Activated CD4-positive, alpha-beta T cell treated with anti-CD3 and anti-CD28 coated beads, Interleukin-2, amount 10 ng/mL, durations not matched to agents 7 days and 5 days (primary cell): ENCODE data around the gene LTO1. TPM values are rescaled to one million over a fixed set of nuclear protein-coding genes. Genes with fewer than 3 reads are reported as not detected.

Experiments used
- CTCF ChIA-PET: fragments of 350-600 bp; sonication (Branson Sonifier 250); formaldehyde crosslinking; loops from one replicate; lab custom pipeline; 2021; ENCODE audit warnings: antibody characterized with exemption; lab: Charles Lee
- POLR2A ChIA-PET: fragments of 350-600 bp; sonication (Branson Sonifier 250); formaldehyde crosslinking; loops from one replicate; lab custom pipeline; 2021; ENCODE audit warnings: antibody characterized with exemption; lab: Charles Lee
- DNase-seq: peaks from one replicate; pipeline ENCODE4 v3.0.0-alpha.2; 2020
- H3K27ac Mint-ChIP-seq: one replicate; pipeline ENCODE4 v1.8.0; 2021; ENCODE audit warnings: mild to moderate bottlenecking, moderate library complexity, mixed read lengths
- H3K27me3 Mint-ChIP-seq: one replicate; pipeline ENCODE4 v1.8.0; 2021; ENCODE audit warnings: mixed read lengths
- H3K36me3 Mint-ChIP-seq: one replicate; pipeline ENCODE4 v1.8.0; 2021; ENCODE audit warnings: low read depth, mixed read lengths
- H3K4me1 Mint-ChIP-seq: one replicate; pipeline ENCODE4 v1.8.0; 2021; ENCODE audit warnings: mixed read lengths
- H3K4me3 Mint-ChIP-seq: one replicate; pipeline ENCODE4 v1.8.0; 2021; ENCODE audit warnings: mild to moderate bottlenecking, moderate library complexity, mixed read lengths
- H3K9me3 Mint-ChIP-seq: one replicate; pipeline ENCODE4 v1.8.0; 2021; ENCODE audit warnings: mixed read lengths
- total RNA-seq, 2 experiments: library from RNA; stranded (reverse); gene quantifications; one replicate each; pipeline ENCODE4 v1.2.3, GENCODE V29; 2021

The LTO1 gene
- total RNA-seq, 2 experiments from 2014 or later: 30.7 to 34.0 TPM

GRCh38 chr11:69666752-69667536 lies 8.2 kb downstream of the LTO1 start:
- no peak overlapping the region for H3K27ac Mint-ChIP-seq
- H3K27me3 Mint-ChIP-seq: no peaks in the 10 kb centered on the region
- POLR2A ChIA-PET: no interaction called here
- peaks cover 5% of the 10 kb centered on the region for H3K4me1 Mint-ChIP-seq
- CTCF ChIA-PET: no interaction called here
- H3K9me3 Mint-ChIP-seq: no peaks in the 10 kb centered on the region
- H3K36me3 Mint-ChIP-seq: peaks cover 24% of the 10 kb centered on the region
- DNase-seq: no peak
- H3K4me3 Mint-ChIP-seq: no peak overlapping the region

DNA sequence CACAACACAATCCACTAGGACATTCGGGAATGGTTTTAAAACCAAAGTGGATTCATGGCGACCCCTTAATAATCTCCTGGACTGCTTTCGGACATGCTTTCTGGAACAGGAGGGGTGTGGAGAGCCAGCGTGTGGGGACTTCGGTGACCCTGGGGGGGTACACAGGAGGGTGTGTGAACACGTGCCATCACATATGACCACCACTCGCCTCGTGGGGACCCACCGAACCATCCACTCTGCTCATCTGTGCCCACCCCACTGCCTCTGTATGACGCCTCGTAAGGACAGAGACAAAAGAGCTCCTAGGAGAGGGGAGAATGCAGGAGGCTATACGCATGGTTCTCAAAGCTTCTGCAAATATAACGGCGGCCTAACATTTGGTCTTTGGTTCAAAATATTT lies 8.9 kb downstream of the LTO1 start:
- DNase-seq: no peak
- no peaks in the 10 kb centered on the region for H3K9me3 Mint-ChIP-seq
- ChIA-PET POLR2A (no interaction called here), CTCF (no interaction called here)
- no peaks in the 10 kb centered on the region for H3K27me3 Mint-ChIP-seq
- H3K27ac Mint-ChIP-seq: no peak overlapping the region
- H3K4me3 Mint-ChIP-seq: no peak overlapping the region
- H3K36me3 Mint-ChIP-seq: peaks cover 24% of the 10 kb centered on the region
- H3K4me1 Mint-ChIP-seq: peaks cover 5% of the 10 kb centered on the region

DNA sequence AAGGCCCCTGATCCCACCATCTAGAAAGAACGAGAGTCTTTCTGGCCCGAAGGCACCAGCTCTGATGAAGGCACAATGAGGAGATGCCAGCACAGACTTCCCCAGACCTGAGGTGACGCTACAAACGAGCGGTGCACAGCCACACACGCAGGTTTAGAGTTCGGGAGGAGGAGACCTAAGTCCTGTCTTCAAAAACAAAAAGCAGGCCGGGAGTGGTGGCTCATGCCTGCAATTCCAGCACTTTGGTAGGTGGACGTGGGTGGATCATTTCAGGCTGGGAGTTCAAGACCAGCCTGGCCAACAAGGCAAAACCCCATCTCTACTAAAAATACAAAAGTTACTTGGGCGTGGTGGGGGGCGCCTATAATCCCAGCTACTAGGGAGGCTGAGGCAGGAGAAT lies 9.5 kb downstream of the LTO1 start:
- H3K4me3 Mint-ChIP-seq: no peak overlapping the region
- H3K9me3 Mint-ChIP-seq: no peaks in the 10 kb centered on the region
- ChIA-PET POLR2A (no interaction called here), CTCF (interaction anchor here (1.1 kb wide), 1 partner anchor 9 kb away, joined by 3 read pairs; the partner anchor contains the start of gene LTO1)
- H3K36me3 Mint-ChIP-seq: peaks cover 23% of the 10 kb centered on the region
- H3K4me1 Mint-ChIP-seq: peaks cover 5% of the 10 kb centered on the region
- H3K27ac Mint-ChIP-seq: no peak overlapping the region
- no peak for DNase-seq
- no peaks in the 10 kb centered on the region for H3K27me3 Mint-ChIP-seq

DNA sequence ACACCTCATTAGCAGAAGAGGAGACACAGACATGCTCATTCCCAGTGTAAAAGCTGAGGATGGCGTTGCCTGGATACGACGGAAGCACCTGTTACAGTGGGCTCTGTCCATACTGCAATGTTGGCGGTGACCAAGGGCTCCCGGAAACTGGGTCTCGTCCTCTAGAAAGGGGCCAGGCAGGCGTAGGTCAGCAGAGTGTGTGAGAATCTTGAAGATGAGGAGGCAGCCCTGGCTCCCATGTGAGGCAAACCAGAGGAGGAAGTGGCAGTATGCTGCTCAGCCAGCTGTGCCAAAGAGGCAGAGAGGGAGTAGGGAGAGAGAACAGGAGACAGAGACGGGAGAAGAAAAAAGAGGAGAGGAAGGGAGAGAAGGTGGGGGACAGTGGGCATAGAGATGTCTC lies 10.3 kb downstream of the LTO1 start:
- no peak overlapping the region for H3K27ac Mint-ChIP-seq
- ChIA-PET CTCF (interaction anchor here (0.5 to 1.3 kb wide), 5 partner anchors 10 to 1109 kb away, joined by 3 to 7 read pairs (median 3); partner anchors contain the start of gene LTO1), POLR2A (no interaction called here)
- H3K4me3 Mint-ChIP-seq: no peak overlapping the region
- no peaks in the 10 kb centered on the region for H3K4me1 Mint-ChIP-seq
- no peak for DNase-seq
- H3K9me3 Mint-ChIP-seq: no peaks in the 10 kb centered on the region
- peaks cover 16% of the 10 kb centered on the region for H3K36me3 Mint-ChIP-seq
- no peaks in the 10 kb centered on the region for H3K27me3 Mint-ChIP-seq

DNA sequence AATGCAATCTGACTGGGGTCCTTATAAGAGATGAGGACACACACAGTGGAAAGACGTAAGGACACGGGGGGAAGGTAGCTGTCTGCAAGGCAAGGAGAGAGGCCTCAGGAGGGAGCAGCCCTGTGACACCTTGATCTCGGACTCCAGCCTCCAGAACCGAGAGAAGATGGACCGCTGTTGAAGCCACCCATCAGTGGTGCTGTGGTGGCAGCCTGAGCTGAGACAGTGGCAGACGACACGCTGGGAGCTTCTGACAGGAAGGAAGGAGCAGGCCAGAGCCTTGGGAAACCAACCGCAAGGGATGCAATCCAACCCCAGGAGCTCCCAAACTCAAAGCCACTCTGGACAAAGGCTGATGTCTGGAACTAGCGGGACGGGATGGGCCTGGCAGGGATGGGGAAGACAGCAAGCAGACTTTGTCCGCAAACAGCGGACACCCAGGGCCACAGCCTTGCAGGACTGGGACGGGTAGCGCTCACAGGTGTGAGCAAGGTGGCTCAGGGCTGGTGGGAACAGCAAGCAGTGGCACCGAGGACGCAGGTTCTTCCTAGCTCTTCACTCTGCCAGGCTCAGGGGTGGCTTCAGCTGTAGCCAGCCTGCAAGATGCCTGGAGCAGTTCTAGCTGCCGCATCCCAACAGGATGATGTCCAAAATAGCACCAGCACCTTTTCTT lies 10.9 kb downstream of the LTO1 start:
- no peak overlapping the region for H3K27ac Mint-ChIP-seq
- H3K36me3 Mint-ChIP-seq: peaks cover 14% of the 10 kb centered on the region

DNA sequence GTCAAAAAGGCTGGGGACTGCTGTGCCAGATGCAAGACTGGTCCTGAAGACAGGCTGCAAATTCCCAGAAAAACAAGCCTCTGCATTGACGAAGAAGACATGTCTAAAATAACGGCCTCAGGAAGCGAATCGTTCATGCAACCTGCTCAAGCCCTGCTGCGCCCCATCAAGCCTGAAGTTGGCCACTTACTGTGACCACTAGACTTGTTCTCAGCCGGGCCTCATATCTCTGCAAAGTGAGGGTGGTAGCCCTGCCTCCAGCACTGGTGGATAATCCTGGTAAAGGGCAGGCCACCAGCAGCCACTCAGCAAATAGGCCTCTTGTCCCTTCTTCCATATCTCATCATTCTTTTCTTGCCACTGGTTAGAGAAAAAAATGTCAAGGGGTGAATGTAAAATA lies 11.8 kb downstream of the LTO1 start:
- Mint-ChIP-seq H3K4me3 (no peak overlapping the region), H3K9me3 (no peaks in the 10 kb centered on the region), H3K4me1 (no peaks in the 10 kb centered on the region), H3K27me3 (no peaks in the 10 kb centered on the region), H3K36me3 (peaks cover 10% of the 10 kb centered on the region), H3K27ac (no peak overlapping the region)
- ChIA-PET CTCF (no interaction called here), POLR2A (no interaction called here)
- no peak for DNase-seq

More for the DNA sequence above, 10.9 kb downstream of the LTO1 start:
- CTCF ChIA-PET: interaction anchor here (0.6 to 1.3 kb wide), 4 partner anchors 10 to 829 kb away, joined by 3 to 7 read pairs (median 3); partner anchors contain the start of gene LTO1
- Mint-ChIP-seq H3K27me3 (no peaks in the 10 kb centered on the region), H3K4me3 (no peak overlapping the region), H3K9me3 (no peaks in the 10 kb centered on the region), H3K4me1 (no peaks in the 10 kb centered on the region)
- no peak for DNase-seq
- POLR2A ChIA-PET: interaction anchor here (0.6 kb wide), 1 partner anchor 1068 kb away, joined by 3 read pairs; no protein-coding TSS in a partner anchor

DNA sequence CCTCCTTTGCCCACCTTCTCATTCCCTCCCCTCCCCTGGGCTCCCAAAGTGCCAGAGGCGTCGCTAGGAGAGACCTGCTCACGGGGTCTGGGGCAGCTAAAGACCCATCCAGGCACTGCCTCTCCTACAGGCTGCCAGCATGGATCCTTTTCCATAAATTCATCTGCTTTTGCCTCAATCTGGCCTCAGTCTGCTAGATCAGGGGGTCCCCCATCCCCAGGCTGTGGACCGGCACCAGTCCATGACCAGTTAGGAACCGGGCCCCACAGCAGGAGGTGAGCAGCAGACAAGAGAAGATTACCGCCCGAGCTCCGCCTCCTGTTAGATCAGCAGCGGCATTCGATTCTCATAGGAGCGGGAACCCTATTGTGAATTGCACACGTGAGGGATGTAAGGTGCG lies 12.3 kb downstream of the LTO1 start:
- Mint-ChIP-seq H3K4me1 (no peaks in the 10 kb centered on the region), H3K9me3 (no peaks in the 10 kb centered on the region), H3K27me3 (no peaks in the 10 kb centered on the region), H3K27ac (no peak overlapping the region), H3K36me3 (peaks cover 10% of the 10 kb centered on the region), H3K4me3 (no peak overlapping the region)
- POLR2A ChIA-PET: no interaction called here
- CTCF ChIA-PET: interaction anchor here (1.6 kb wide), 1 partner anchor 12 kb away, joined by 3 read pairs; no protein-coding TSS in a partner anchor
- no peak for DNase-seq

DNA sequence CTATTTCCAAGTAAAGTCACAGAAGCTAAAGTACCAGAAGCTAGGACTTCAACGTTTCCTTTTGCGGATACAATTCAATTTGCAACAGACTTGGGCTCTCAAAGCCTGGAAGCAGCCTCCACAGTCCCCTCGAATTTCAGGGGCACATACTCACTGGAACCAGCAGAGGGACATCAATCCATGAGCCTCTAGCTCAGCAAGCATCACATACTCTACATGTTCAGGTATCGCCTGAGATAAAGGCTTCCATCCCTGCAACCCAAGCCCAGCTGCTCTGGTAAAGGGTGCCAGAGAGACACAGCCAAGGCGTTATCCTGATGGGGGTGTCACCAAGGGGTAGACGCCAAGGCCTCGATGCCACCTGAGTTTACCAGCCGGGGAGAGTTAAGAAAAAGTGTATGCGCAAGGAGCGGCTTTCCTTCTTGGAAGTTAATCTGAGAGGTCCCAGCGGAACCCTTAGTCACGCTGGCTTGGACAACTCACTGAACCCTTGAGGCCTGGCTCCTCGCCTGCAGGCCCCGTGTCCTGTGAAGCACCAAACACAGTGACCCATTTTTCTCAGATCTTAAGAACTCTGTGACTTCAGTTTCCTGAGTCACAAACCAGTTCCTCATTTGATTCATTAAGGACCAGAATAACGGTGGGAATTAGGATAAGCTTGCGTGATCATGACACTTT lies 13.0 kb downstream of the LTO1 start:
- POLR2A ChIA-PET: no interaction called here
- Mint-ChIP-seq H3K4me3 (no peak overlapping the region), H3K27me3 (no peaks in the 10 kb centered on the region)

GRCh38 chr11:69661413-69661715 lies 13.8 kb downstream of the LTO1 start:
- H3K4me1 Mint-ChIP-seq: no peaks in the 10 kb centered on the region
- H3K36me3 Mint-ChIP-seq: peaks cover 9% of the 10 kb centered on the region
- POLR2A ChIA-PET: no interaction called here
- no peak for DNase-seq
- no peak overlapping the region for H3K4me3 Mint-ChIP-seq
- no peaks in the 10 kb centered on the region for H3K27me3 Mint-ChIP-seq
- no peaks in the 10 kb centered on the region for H3K9me3 Mint-ChIP-seq
- H3K27ac Mint-ChIP-seq: no peak overlapping the region
- CTCF ChIA-PET: interaction anchor here (0.6 to 1.7 kb wide), 4 partner anchors 9 to 898 kb away, joined by 3 to 4 read pairs (median 3); no protein-coding TSS in a partner anchor

More for the DNA sequence above, 13.0 kb downstream of the LTO1 start:
- peaks cover 9% of the 10 kb centered on the region for H3K36me3 Mint-ChIP-seq
- no peaks in the 10 kb centered on the region for H3K9me3 Mint-ChIP-seq
- no peak overlapping the region for H3K27ac Mint-ChIP-seq
- no peak for DNase-seq
- CTCF ChIA-PET: interaction anchor here (0.6 to 1.7 kb wide), 3 partner anchors 8 to 431 kb away, joined by 3 to 4 read pairs (median 3); no protein-coding TSS in a partner anchor
- H3K4me1 Mint-ChIP-seq: no peaks in the 10 kb centered on the region

DNA sequence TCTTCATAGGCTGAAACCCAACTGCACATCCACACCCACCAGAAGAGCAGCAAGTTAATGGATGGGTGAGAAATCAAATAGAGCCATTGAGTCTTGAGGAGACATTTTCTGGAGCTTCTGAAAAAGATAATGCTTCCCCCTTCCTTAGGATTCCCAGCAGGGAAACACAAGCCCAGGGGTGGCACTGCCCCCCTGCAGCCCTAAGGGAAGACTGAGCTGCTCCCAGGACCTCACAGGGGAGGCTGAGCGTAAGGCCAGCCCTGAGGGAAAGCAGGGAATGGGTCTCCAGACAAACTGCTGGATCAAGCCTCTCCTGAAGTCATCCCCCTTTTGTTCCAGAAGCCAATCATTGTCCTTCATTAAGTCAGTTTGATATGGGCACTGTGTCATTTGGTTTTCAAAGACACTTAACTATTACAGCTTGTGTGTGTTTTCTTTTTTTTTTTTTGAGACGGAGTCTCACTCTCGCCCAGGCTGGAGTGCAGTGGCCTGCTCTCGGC lies 15.1 kb downstream of the LTO1 start:
- Mint-ChIP-seq H3K36me3 (peaks cover 5% of the 10 kb centered on the region), H3K4me3 (no peak overlapping the region), H3K27me3 (no peaks in the 10 kb centered on the region), H3K4me1 (no peaks in the 10 kb centered on the region), H3K27ac (no peak overlapping the region), H3K9me3 (no peaks in the 10 kb centered on the region)
- ChIA-PET CTCF (no interaction called here), POLR2A (no interaction called here)
- no peak for DNase-seq

DNA sequence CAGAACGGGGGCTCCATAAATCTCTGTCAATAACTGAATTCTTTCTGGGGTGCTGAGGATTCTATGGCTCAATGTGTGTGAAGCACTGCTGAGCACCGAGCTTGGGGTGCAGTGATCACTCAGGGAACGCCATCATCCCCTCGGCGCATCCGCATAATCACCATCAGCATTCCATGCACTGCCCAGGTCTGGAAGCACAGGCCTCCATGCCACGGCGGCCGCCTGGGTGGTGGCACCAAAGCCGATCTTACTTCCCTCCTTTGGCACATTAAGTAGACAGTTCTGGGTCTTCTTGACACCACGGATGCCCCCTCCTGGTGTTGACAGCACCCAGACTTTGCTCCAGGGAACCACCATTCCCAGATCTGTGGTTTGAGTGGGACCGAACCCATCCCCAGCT lies 15.6 kb downstream of the LTO1 start:
- no peaks in the 10 kb centered on the region for H3K9me3 Mint-ChIP-seq
- DNase-seq: no peak
- no peak overlapping the region for H3K27ac Mint-ChIP-seq
- ChIA-PET CTCF (no interaction called here), POLR2A (no interaction called here)
- H3K36me3 Mint-ChIP-seq: peaks cover 1% of the 10 kb centered on the region
- H3K4me3 Mint-ChIP-seq: no peak overlapping the region
- no peaks in the 10 kb centered on the region for H3K27me3 Mint-ChIP-seq
- no peaks in the 10 kb centered on the region for H3K4me1 Mint-ChIP-seq

GRCh38 chr11:69658626-69659450 lies 16.3 kb downstream of the LTO1 start:
- ChIA-PET CTCF (no interaction called here), POLR2A (no interaction called here)
- Mint-ChIP-seq H3K4me1 (no peaks in the 10 kb centered on the region), H3K27ac (no peak overlapping the region), H3K27me3 (no peaks in the 10 kb centered on the region), H3K9me3 (no peaks in the 10 kb centered on the region), H3K36me3 (no peaks in the 10 kb centered on the region), H3K4me3 (no peak overlapping the region)
- no peak for DNase-seq
